Stomach (tissue), 9 donors: ENCODE measurements around the gene TET1. TPM values are rescaled to one million over a fixed set of nuclear protein-coding genes. Genes with fewer than 3 reads are reported as not detected.
A peak's percentile ranks its signal among the peaks of the same experiment; 100 is the strongest.

ENCODE experiments used
- DNase-seq, 2 donors: peaks; one replicate each; pipeline versions ENCODE4 v3.0.0 to v3.0.0-alpha.2; 2013 to 2019
- H3K27ac ChIP-seq, 5 donors: fragments of 200-600 bp in 4 of 5; sonication (generic) in 4 of 5; one replicate each; pipeline ENCODE4 v1.5.1; 2013 to 2019; ENCODE audit warnings: mild to moderate bottlenecking in 1 of 5, moderate library complexity in 1 of 5
- H3K27me3 ChIP-seq, 3 donors: fragments of 200-600 bp; sonication (generic); one replicate each; pipeline ENCODE4 v1.5.1; 2017 to 2019; ENCODE audit warnings: mixed run types in 1 of 3
- H3K36me3 ChIP-seq, 4 donors: fragments of 200-600 bp; sonication (generic); 1 replicate in 3 of 4; 2 replicates in 1 of 4; pipeline ENCODE4 v1.5.1; 2016 to 2019
- H3K4me1 ChIP-seq, 4 donors: fragments of 200-600 bp; sonication (generic); one replicate each; pipeline ENCODE4 v1.5.1; 2016 to 2019
- H3K4me3 ChIP-seq, 4 donors: fragments of 200-600 bp; sonication (generic) in 3 of 4; one replicate each; pipeline ENCODE4 v1.5.1; 2016 to 2019; ENCODE audit warnings: mild to moderate bottlenecking in 1 of 4
- H3K9me3 ChIP-seq, 4 donors: fragments of 200-600 bp; sonication (generic); one replicate each; pipeline ENCODE4 v1.5.1; 2016 to 2019
- EP300 ChIP-seq: sonication (generic); formaldehyde crosslinking; IDR thresholded peaks from one replicate; pipeline ENCODE4 v1.6.1; 2017; ENCODE audit warnings: antibody characterized with exemption
- POLR2A ChIP-seq, 4 donors: fragments of 450-650 bp; IDR thresholded peaks; one replicate each; pipeline ENCODE4 v1.6.1; 2016; ENCODE audit warnings: antibody characterized with exemption in 4 of 4, control low read depth in 2 of 4, mild to moderate bottlenecking in 1 of 4, moderate library complexity in 1 of 4
- POLR2AphosphoS5 ChIP-seq, 3 donors: sonication (generic); formaldehyde crosslinking; IDR thresholded peaks; one replicate each; pipeline ENCODE4 v1.6.1; 2016; ENCODE audit warnings: antibody characterized with exemption in 3 of 3
- WGBS, 5 donors: extraction: QIAGEN DNeasy Blood & Tissue Kit in 3 of 5; methylation state at CpG; one replicate each; pipeline versions ENCODE4 v1.1.5 to v1.1.7; 2013 to 2018; 5-methylcytosine and 5-hydroxymethylcytosine counted together
- intact Hi-C: fragments of 100-400 bp; cut with DNase I; formaldehyde crosslinking; loops from one replicate; pipeline ENCODE4 v1.15.1; 2023; ENCODE audit warnings: low total_unique reads
- polyA plus RNA-seq, 3 donors: library from polyadenylated mRNA; stranded (reverse); fragments of 200-250 nt; gene quantifications; one replicate each; pipeline ENCODE4 v1.2.3, GENCODE V29; 2013
- total RNA-seq, 5 donors: library from RNA; depleted of rRNA; stranded (reverse); fragments of >200 nt; gene quantifications; one replicate each; pipeline versions ENCODE4 v1.1.0 to v1.2.3, GENCODE V29; 2014 to 2016
- TF ChIP-seq, protein P1 (sequence below), 7 experiments: fragments of 450-650 bp in 4 of 7; fragments of 200-600 bp in 3 of 7; sonication (generic) in 3 of 7; IDR thresholded peaks; one replicate each; pipeline ENCODE4 v1.5.1; 2016 to 2019; ENCODE audit warnings: antibody characterized with exemption in 7 of 7, control low read depth in 2 of 7, mild to moderate bottlenecking in 1 of 7
- donor health status: healthy with polysubstance abuse.
- donor health status: Bipolar disorder and iron deficiency.
- donor health status: healthy.

TET1 gene
- total and polyA plus RNA-seq, 8 donors, result under 0.01 to 22.3 (median 2.5) TPM

DNA sequence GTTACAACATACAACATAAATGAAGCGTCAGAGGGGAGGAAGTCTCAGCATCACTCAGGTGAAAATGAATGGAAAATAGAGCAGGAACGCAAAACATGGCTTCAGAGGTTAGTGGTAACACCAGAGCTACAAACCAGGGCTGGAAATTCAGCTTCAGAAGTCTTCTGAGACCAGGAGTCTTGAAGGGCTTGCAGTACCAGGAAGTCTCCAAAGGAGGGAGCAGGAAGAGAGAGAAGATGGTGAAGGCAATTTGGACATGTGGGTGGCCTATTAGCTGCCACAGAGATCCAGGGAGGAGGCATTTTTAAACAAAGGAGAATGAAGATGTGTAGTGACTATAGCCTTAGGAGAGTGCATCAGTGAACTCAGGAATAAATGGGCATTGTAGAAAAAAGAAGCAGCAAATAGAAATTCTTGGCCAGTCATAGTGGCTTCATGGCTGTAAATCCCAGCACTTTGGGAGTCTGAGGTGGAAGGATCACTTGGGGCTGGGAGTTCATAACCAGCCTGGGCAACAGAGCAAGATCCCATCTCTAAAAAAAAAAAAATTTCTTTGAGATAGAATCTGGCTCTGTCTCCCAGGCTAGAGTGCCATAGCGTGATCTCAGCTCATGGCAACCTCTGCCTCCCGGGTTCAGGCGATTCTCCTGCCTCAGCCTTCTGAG, 9.3 kb upstream of the TET1 start:
- Histone ChIP-seq H3K27me3 (no peaks in the 10 kb centered on the region), H3K27ac (no peak overlapping the region), H3K9me3 (no peaks in the 10 kb centered on the region), H3K36me3 (no peaks in the 10 kb centered on the region), H3K4me3 (no peak overlapping the region), H3K4me1 (no peaks in the 10 kb centered on the region)
- TF ChIP-seq, protein P1, sequence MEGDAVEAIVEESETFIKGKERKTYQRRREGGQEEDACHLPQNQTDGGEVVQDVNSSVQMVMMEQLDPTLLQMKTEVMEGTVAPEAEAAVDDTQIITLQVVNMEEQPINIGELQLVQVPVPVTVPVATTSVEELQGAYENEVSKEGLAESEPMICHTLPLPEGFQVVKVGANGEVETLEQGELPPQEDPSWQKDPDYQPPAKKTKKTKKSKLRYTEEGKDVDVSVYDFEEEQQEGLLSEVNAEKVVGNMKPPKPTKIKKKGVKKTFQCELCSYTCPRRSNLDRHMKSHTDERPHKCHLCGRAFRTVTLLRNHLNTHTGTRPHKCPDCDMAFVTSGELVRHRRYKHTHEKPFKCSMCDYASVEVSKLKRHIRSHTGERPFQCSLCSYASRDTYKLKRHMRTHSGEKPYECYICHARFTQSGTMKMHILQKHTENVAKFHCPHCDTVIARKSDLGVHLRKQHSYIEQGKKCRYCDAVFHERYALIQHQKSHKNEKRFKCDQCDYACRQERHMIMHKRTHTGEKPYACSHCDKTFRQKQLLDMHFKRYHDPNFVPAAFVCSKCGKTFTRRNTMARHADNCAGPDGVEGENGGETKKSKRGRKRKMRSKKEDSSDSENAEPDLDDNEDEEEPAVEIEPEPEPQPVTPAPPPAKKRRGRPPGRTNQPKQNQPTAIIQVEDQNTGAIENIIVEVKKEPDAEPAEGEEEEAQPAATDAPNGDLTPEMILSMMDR (IDR thresholded peaks at IDR 0.05), result peak in 5 of 7 experiments; percentile 72 to 85 (median 79)
- TF ChIP-seq POLR2AphosphoS5 (IDR thresholded peaks at IDR 0.05), result peak in 1 of 3 donors; percentile 54
- no peak for TF ChIP-seq EP300
- peak; percentile 59 to 85 for DNase-seq
- 68 to 78% (median 75%) methylated on average over 5 of the region's 5 CpGs for WGBS, 5 donors
- intact Hi-C loops, result no loop called here

DNA sequence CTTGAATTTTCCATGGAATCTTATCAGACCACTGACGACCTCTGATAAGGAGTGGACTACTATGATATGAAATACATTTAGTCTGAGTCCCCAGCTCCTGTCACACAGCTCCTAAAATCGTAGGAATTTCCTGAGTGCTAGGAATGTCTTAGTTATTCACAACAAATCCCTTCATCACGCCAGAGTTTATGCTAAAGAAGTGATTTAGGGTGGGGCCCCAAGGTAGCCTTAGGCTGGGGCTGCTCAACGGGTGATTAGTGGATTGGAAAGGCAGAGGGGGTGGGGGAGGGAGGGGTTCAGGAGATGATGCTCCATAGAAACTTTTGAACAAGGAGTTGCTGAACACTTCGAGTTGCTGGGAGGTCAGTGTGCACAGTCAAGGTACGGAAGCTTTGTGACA, 7.0 kb upstream of the TET1 start:
- Histone ChIP-seq H3K4me1 (no peaks in the 10 kb centered on the region), H3K27ac (no peak overlapping the region), H3K4me3 (no peak overlapping the region), H3K9me3 (no peaks in the 10 kb centered on the region), H3K27me3 (no peaks in the 10 kb centered on the region), H3K36me3 (no peaks in the 10 kb centered on the region)
- intact Hi-C loops, result no loop called here
- TF ChIP-seq POLR2A (IDR thresholded peaks at IDR 0.05), result no peak
- TF ChIP-seq POLR2AphosphoS5 (IDR thresholded peaks at IDR 0.05), result no peak
- TF ChIP-seq EP300, result no peak
- TF ChIP-seq, protein P1 (IDR thresholded peaks at IDR 0.05), result no peak
- no peak for DNase-seq
- WGBS, 5 donors, result 45 to 56% (median 48%) methylated on average over 6 of the region's 6 CpGs

DNA sequence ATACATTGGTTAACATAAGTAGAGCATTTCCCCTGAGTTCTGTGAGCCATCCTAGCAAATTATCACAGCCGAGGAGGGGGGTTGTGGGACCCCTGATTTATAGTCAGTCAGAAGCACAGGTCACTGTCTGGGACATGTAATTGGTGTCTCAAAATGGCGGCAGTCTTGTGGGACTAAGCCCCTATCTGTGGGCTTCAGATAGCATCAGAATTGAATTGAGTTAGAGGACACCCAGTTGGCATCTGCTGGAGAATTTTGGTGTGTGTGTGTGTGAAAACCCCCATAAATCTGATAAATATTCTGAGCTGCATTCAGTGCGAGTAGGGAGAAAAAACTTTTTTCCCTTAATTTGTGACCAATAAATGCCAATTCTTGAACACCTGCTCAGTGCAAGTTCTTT, 6.5 kb upstream of the TET1 start:
- no peaks in the 10 kb centered on the region for H3K9me3 ChIP-seq
- WGBS, 5 donors, result 78 to 90% (median 84%) methylated on average over 3 of the region's 3 CpGs
- no peak overlapping the region for H3K27ac ChIP-seq
- no peak for DNase-seq
- H3K4me3 ChIP-seq, result no peak overlapping the region
- intact Hi-C loops, result no loop called here
- no peaks in the 10 kb centered on the region for H3K36me3 ChIP-seq
- TF ChIP-seq, protein P1 (IDR thresholded peaks at IDR 0.05), result no peak
- no peaks in the 10 kb centered on the region for H3K4me1 ChIP-seq
- no peaks in the 10 kb centered on the region for H3K27me3 ChIP-seq

DNA sequence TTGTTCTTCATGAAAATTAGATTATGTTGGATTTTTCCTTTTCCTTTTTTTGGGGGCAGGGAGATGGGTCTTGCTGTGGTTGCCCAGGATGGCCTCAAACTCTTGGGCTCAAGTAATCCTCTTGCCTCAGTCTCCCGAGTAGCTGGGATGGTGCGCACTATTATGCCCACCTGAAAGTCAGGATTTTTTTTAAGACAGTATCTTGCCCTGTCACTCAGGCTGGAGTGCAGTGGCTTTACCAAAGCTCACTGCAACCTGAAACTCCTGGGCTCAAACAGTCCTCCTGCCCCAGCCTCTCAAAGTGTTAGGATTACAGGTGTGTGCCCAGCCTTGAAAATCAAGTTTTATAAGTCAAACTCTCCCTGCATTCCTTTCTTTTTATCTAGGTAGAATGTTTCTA, 1.7 kb upstream of the TET1 start:
- Histone ChIP-seq H3K4me1 (peaks cover 0 to 35% (median 26%) of the 10 kb centered on the region in 4 donors), H3K36me3 (no peaks in the 10 kb centered on the region), H3K27ac (no peak overlapping the region), H3K27me3 (peaks cover 0 to 22% (median 18%) of the 10 kb centered on the region in 3 donors), H3K9me3 (no peaks in the 10 kb centered on the region), H3K4me3 (no peak overlapping the region)
- 95 to 98% (median 97%) methylated on average over 2 of the region's 2 CpGs for WGBS, 5 donors
- TF ChIP-seq EP300 (no peak), POLR2AphosphoS5 (IDR thresholded peaks at IDR 0.05) (no peak), POLR2A (IDR thresholded peaks at IDR 0.05) (no peak)
- TF ChIP-seq, protein P1 (IDR thresholded peaks at IDR 0.05), result no peak
- intact Hi-C loops, result no loop called here
- no peak for DNase-seq
